GM10266 (cell line): ENCODE results near the gene RAB36.
"Not testable (repeated sequence)": the region's sequence is repeated elsewhere in the genome, so short reads cannot be mapped to it uniquely, and the experiment has no call there.

Experiments
- DNase-seq: peaks from one replicate; pipeline ENCODE4 v3.0.0; 2012; ENCODE audit errors: extremely low spot score
- TF ChIP-seq, protein P1 (sequence below): IDR thresholded peaks from 2 replicates; pipeline ENCODE4 v1.5.1; 2012; ENCODE audit warnings: mild to moderate bottlenecking, low read depth; ENCODE audit not compliant: control insufficient read depth, insufficient read depth; ENCODE audit errors: missing control alignments

RAB36 gene

DNA sequence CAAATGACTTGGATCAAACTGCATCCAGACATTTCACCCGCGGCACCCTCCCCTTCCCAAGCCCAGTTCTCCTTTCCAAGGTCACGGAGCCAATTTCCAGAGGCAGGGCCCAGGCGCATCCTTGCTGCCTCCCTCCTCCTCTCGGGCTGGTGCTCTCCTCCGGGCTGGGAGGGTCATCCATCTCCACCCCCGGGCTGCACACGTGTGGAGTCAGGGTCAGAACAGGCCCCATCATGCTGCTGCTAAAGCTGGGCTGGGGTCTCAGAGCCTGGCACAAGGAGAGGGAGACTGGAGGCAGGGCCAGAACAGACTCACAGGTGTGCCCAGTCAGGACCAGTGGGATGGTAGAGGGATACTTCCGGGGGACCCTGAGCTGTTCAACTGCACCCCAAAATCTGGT is 17.5 kb upstream of the RAB36 start:
- no peak for DNase-seq
- TF ChIP-seq, protein P1, sequence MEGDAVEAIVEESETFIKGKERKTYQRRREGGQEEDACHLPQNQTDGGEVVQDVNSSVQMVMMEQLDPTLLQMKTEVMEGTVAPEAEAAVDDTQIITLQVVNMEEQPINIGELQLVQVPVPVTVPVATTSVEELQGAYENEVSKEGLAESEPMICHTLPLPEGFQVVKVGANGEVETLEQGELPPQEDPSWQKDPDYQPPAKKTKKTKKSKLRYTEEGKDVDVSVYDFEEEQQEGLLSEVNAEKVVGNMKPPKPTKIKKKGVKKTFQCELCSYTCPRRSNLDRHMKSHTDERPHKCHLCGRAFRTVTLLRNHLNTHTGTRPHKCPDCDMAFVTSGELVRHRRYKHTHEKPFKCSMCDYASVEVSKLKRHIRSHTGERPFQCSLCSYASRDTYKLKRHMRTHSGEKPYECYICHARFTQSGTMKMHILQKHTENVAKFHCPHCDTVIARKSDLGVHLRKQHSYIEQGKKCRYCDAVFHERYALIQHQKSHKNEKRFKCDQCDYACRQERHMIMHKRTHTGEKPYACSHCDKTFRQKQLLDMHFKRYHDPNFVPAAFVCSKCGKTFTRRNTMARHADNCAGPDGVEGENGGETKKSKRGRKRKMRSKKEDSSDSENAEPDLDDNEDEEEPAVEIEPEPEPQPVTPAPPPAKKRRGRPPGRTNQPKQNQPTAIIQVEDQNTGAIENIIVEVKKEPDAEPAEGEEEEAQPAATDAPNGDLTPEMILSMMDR, result no peak

DNA sequence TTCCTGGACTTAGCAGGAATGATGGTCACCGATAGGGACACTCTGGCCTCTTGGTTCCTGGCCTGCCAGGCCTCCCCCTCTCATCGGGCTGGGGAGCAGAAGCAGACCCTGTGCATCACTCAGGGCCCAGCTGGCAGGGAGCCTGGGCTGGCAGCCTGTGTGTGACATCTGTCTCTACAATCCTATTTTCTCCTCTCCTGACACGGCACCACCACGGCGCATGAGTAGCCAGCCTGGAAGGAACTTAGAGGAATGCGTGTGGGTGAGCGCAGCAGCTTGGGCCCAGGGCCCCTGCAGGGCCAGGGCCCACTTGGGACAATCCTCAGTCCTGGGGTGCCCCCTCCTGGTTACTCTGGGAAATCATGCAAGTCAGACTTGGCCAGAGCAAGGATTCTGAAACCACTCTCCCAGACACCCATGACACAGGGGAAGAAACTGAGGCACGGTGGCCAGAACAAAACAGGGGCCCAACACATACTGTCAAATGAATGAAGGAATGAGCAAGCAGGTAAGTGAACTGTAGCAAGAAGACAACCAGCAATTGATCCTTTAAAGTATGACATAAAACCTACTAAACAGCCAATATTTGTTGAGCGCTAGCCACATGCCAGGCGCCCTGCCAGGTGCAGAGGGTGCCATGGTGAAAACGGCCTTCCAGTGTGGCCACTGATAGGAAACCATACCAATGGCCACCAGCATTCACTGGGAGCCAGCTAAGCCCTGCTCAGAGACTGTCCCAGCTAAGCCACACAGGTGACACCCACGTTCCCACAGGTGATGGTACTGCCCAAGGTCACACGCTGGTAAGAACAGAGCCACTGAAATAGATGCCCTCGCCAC is 16.8 kb upstream of the RAB36 start:
- TF ChIP-seq, protein P1, result peak; percentile 84
- peak; percentile 79 for DNase-seq

DNA sequence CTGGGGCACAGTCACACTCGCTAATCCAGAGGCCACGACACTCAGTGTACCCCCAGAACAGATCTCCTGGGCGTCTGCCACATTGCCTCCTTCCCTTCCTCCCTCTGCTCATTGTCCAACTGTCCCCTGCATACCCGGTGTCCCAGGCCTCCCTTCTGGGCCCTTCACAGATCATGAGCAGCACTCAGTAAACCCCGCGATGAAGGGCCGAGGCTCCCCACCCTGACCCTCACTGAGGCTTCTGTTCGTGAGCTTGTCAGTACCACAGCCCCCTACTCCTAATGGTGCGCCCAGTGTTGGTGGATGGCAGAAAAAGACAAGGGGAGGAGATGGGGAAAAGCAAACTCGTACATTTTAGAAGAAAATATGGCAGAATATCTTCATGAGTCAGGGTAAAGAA is 16.1 kb upstream of the RAB36 start:
- DNase-seq, result no peak
- TF ChIP-seq, protein P1, result no peak

DNA sequence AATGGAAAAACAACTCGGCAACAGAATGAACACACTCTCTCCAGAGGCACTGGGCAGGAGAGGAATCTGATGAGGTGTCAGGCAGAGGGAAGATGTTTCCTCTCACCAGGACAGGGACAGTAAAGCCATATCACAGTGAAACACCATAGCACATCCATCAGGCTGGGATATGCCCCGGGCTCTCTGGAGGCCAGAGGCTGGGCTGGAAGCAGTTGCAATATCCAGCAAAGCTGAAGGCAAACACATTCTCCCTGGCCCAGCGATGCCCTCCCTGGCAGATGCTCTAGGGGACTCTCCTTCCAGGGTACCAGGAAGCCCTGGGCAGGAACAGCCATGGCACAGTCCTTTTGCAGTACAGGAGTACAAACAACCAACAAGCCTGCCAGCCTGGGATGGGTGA is 14.6 kb upstream of the RAB36 start:
- DNase-seq, result no peak
- TF ChIP-seq, protein P1, result no peak

DNA sequence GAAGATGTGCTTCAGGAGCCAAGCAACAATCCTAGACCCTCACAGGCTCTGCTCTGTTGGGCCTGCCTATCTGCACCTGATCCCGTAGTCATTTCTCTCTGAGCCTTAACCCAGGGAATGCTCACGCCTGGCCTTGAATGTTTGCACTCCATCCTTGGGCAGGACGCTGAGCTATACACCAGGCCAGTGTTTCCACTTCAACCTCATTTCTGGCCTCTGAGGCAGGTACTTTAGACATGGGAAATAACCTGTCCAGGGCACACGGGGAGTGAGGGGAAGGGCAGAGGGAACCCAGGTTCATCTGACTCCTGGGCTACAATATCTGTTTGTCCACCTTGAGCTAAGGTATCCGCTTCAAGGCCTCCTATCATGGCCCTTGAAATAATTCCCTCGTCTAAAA is 13.3 kb upstream of the RAB36 start:
- DNase-seq, result no peak
- TF ChIP-seq, protein P1, result no peak

DNA sequence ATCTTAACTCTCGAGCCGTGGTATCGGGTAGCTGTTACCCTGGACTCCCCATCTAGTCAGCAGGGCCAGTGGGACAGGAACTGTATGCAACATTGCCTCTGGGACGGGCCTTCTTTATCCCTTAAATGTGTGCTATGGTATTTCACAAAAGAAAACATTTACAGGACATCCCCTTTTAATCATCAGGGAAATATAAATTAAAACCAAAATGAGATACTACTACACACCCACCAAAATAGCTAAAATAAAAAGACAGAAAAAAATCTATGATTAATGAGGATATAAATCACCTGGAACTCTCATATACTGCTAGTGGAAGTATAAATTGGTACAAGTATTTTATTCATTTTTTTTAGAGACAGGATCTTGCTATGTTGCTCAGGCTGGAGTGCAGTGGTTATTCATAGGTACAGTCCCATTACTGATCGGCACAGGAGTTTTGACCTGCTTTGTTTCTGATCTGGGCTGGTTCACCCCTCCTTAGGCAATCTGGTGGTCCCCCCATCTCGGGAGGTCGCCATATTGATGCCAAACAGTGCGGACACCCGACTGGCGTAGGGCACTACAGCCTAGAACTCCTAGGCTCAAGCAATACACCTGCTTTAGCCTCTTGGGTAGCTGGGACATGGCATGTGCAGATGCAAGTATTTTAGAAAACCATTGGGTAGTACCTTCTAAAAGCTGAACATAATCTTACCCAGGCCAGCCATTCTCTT is 12.7 kb upstream of the RAB36 start:
- TF ChIP-seq, protein P1, result no peak
- no peak for DNase-seq

DNA sequence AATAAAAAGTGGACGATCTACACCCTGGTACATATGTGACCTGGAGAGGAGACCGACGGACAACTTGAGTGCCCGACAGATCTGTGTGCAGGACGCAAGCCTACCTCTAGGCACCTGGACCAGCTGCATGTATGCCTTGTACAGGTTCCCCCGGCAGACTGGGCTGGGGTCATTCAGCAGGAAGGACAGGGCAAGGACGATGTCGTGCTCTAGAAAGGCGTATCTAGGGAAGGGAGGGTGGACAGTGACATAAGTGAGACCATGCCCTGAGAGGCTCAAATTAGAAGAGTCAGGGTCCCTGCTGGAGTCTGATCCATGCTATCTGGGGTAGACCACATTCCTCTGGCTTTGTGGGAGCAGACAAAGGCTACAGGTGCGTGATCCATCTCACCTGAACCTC is 11.4 kb upstream of the RAB36 start:
- TF ChIP-seq, protein P1, result no peak
- no peak for DNase-seq

DNA sequence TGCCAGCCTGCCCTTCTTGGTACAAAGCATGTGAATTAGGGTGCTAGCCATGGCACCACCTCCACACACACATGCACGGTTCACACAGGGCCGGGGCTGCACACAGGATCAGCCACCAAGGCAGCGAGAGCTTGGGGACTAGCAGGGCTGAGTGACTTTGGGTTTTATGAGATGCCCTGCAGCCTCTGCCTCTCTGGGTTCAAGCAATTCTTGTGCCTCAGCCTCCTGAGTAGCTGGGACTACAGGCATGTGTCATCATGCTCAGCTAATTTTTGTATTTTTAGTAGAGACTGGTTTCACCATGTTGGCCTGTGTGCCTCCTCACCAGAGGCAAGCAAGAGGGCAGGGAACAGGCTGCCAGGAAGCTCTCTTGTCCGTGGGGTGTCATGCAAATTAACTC is 8.3 kb upstream of the RAB36 start:
- DNase-seq, result not testable (repeated sequence)
